T follicular helper cell (primary cell): ENCODE data around the gene MAB21L4.

ENCODE experiments used
- DNase-seq: peaks from one replicate; pipeline ENCODE4 v3.0.0-alpha.2; 2020; ENCODE audit warnings: low read depth

MAB21L4 gene

GRCh38 chr2:240894006-240894405 is 1.9 kb downstream of the MAB21L4 start:
- DNase-seq = no peak

- DNase-seq = no peak
Observed at GRCh38 chr2:240893363-240893844, 2.6 kb downstream of the MAB21L4 start.

DNA sequence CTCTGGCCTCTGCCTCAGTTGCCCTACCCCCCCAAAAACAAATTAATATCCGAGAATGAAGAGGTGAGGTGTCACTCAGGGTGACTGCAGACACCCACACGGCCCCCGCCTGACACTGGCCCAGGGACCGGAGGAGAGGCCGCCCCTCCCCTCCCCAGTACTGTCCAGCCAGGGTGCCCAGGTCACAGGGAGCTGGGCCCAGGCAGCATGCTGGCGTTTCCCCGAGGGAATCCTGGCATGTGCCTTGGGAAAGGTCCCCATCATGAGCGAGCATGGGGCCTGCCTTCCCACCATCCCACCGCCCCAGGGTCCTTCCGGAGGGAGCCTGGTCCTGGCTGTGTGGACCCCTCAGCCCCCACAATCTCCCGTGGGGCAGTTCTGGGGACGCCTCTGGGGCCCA is 3.0 kb downstream of the MAB21L4 start:
- DNase-seq = no peak

DNA sequence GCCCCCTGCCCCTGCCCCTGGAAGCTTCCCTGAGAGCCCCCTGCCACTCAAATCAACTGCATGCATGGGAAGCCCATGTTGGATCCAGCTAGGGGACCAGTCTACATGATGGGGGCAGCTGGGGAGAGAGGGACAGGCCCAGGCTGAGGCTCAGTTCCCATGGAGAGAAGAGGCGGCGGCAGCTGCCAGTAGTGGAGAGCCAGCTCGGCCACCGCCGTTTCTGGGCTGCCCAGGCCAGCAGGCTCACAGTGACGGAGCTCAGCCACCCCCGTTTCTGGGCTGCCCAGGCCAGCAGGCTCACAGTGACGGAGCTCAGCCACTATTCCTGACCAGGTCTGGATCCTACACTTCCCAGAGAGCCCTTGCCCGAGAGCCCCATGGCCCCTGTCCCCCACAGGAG is 3.6 kb downstream of the MAB21L4 start:
- DNase-seq = no peak

GRCh38 chr2:240891492-240892340 is 4.2 kb downstream of the MAB21L4 start:
- no peak for DNase-seq

DNA sequence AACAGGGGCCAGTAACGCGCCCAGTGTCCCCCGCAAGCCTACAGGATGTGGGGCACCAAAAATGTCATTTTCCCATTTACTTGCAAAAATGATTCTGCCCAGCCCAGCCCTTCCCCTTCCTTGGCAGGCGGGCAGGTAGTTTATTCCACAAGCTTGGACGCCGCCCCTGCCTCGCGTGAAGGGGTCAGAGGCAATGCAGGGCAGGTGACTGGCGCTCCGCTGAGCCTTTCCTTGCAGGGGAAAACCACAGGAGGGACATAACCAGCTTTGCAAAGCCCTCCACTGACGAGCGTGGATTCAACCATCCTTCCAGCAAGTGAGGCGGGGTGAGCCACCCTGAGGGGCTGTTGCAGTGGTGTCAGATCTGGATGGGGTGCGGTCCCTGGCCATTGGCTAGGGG is 5.3 kb downstream of the MAB21L4 start:
- no peak for DNase-seq

- DNase-seq = no peak
Observed at GRCh38 chr2:240889601-240890560, 6.1 kb downstream of the MAB21L4 start.

DNA sequence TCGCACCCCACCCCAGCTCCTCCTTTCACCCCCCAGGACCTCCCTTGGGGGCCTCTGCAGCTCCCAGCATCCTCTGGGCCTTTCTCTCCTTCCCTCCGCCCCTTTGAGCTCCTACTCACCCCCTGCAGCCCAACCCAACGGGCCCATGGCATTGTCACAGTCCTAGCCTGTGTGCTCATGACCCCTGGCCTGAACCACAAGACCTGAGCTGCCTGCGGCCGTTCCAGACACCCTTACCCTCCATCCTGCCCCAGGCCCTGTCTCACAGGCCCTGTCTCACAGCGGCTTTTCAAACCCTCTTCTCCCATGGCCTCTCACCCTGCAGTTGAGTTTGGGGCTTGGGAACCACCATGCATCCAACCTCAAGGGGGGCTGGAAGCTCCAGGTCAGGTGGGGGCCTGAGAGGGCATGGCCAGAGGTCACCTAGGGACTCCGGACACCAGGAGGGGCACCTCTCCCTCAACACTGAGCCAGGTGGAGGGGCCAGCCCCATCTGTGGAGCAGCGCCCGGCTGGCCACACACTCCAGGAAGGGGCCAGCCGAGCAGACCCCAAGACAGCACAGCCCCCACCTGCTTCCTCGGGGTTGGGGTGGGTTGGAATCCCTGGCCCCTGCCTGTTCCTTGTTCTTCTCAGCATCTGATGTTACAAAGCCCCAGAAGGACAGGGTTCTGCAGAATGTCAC is 6.9 kb downstream of the MAB21L4 start:
- DNase-seq = no peak

DNA sequence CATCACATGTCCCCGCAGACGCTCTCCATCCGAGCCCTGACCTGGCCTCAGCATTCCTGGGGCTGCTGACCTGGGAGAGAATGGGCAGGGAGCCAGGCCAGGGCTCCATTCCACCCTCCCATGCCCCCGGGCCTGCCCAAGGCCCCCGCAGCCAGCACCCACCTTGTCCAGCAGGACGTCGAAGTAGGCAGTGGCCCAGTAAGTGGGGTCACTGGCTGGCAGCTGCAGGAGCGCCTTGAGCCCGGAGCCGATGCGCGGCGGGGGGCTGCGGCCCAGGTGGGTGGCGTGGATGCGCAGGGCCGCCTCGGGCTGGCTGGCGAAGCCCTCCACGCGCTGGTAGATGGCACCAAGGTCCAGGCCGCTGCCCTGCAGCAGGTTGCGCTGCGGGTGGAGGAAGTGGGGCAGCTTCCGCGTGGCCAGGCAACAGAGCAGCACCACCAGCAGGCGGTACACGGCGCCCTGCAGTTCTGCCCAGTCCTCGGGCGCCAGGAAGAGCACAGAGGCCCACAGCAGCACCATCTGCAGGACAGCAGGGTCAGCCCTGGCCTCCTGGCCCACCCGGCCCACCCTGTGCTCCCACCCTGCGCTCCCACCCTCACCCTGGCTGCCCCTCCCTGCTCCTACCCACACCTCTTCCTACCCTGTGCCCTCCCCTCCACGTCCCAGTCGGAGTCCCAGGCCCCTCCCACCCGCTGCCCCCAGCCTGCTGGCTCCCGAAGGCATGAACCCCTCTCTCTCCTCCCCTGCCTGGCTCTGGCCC is 7.6 kb downstream of the MAB21L4 start:
- no peak for DNase-seq

- no peak for DNase-seq
Observed at GRCh38 chr2:240887631-240888030, 8.3 kb downstream of the MAB21L4 start.

DNA sequence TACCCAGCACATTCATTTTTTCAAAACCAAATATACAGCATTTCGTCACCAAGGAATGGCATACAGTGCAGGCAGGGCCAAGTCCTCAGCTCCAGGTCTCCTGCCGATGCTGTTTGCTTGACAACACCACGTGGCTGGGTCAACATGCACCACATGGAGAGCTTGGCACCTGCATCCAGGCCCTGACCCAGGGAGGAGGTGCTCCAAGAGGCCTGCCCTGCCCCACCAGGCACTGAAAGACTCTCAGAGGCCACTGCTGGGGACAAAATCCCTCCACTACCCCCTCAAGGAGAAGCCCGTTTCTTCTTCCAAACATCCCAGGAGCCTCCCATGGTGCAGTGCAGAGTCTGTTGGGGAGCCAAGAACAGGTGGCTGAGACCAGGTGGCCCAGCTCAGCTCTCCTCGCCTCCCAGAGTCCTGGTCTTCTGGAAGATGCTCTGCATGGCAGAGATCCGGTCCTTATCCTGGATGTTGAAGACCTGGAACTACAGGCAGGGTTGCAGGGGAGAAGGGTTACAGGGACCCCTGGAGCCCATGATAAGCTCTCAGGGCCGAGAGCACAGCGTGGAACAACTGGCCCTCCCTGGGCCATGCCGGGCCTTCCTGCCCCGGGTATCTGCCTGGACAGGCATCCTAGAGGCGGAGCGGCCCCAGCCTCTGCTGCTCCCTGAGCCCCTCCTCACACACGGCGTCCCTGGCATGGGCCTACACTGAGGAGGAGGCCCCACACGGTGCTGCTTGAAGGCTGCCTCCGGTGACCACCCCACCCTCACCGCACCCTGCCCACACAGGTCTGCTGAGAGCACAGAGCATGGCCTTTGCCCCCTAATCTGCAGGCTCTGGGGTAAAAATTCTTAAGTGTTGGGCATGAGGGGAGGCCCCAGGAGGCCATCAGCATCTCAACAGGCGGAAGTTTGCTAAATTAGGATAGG is 9.0 kb downstream of the MAB21L4 start:
- no peak for DNase-seq

DNA sequence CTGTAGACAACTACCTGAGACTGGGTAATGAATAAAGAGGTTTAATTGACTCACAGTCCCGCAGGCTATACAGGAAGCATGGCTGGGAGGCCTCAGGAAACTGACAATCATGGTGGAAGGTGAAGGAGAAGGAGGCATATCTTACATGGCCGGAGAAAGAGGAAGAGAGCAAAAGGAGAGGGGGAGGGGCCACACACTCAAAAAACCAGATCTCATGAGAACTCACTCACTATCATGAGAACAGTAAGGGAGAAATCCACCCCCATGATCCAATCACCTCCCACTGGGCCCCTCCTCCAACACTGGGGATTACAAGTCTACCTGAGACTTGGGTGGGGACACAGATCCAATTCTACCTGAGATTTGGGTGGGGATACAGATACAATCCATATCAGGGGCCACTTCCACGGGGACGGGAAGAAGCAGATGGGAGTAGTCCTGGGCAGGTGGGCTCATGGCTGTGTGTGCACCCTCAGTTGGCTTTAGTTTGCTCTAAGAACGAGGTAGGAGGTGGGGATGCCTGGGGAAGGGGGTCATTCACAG is 9.9 kb downstream of the MAB21L4 start:
- DNase-seq = no peak

GRCh38 chr2:240885566-240885965 is 10.4 kb downstream of the MAB21L4 start:
- DNase-seq = no peak

GRCh38 chr2:240884745-240885144 is 11.2 kb downstream of the MAB21L4 start:
- DNase-seq = no peak

DNA sequence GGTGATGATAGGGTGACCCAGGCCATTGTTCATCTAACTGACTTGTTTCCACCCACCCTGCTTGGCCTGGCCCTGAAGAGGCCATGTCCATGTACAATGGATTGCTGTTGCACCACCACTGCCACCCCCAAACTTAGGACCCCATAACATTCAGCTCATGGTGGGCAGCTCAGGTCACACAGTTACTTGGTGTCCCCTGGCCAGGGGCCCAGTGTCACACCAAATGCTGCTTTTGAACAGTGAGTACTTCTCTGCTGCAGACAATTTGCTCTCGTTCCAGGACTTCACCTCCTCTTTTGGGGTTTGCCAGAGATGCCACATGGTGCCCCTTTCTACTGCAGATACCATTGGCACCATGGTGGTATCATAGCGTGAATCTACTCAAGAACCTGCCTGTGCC is 11.7 kb downstream of the MAB21L4 start:
- DNase-seq = no peak

DNA sequence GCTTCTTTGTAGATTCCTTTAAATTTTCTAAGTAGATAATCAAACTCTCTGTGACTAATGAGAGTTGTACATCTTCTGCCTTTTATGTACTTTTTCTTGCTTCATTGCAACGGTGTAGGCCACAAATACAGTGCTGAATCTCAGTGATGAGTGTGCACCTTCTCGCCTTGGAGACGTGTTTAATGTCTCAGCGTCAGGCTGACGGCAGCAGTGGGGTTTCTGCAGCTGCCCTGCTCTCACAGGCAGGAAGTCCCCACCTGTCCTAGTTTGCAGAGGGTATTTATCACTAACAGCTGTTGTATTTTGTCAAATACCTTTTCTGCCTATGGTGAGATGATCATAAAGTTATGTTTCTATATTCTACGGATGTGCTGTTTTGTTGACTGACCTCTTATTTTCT is 14.0 kb downstream of the MAB21L4 start:
- DNase-seq = no peak

DNA sequence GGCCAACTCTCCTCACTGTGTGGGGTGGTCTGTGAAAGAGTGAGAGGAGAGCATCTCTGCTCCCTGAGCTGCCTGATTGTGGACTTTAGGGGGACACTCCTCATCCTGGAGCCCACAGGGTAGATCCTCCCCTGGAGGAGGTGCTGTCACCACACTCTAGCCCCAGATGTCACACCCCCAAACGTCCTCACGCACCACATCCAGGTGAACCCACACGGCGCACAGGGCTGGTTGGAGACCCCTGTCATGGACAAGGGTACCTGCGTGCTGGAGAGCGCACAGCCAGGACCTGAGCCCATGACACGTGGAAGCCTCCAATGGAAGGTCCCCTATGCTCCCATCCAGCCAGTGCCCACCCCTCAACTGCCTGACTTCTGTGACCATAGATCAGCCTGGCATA is 16.9 kb downstream of the MAB21L4 start:
- DNase-seq = no peak

GRCh38 chr2:240878341-240878936 is 17.5 kb downstream of the MAB21L4 start:
- no peak for DNase-seq
